Measurements from ENCODE around the gene RPP14. TPM values are rescaled to one million over a fixed set of nuclear protein-coding genes. Genes with fewer than 3 reads are reported as not detected.
A peak's percentile ranks its signal among the peaks of the same experiment; 100 is the strongest.

The RPP14 gene
- total RNA-seq, 1 experiment from 2014 or later = 22.4 TPM

- BruUV-seq (replicated peaks) = no TSS peak
- RAD21 ChIA-PET (ENCODE audit: low non-redundant PET in 1 of 2, low total read pairs in 2 of 2, uncharacterized antibody in 2 of 2, unreplicated experiment in 2 of 2) = no interaction called here
- H3K27ac ChIP-seq (ENCODE audit: low read depth, low read length) = no peak overlapping the region
These were observed 44.6 kb downstream of the RPP14 start for GRCh38 chr3:58350627-58351013.

More at GRCh38 chr3:58350627-58351013, 44.6 kb downstream of the RPP14 start:
- no peaks in the 10 kb centered on the region for H4K20me1 ChIP-seq (ENCODE audit: insufficient read depth)
- no peaks in the 10 kb centered on the region for H3K9me3 ChIP-seq (ENCODE audit: control insufficient read depth in 1 of 2, insufficient read depth in 1 of 2, low read depth in 1 of 2, low read length in 2 of 2)
- no peak overlapping the region for H3K4me3 ChIP-seq (replicated peaks in 1 of 2; ENCODE audit: low read depth in 1 of 2, low read length in 2 of 2)
- no peaks in the 10 kb centered on the region for H3K9me2 ChIP-seq (ENCODE audit: insufficient read depth)
- H3K4me2 ChIP-seq (ENCODE audit: low read length) = peak overlapping the region; percentile 22; the same call in 1 of the 2 replicates
- intact Hi-C loops (cut with micrococcal nuclease) = no loop called here
- H3K79me2 ChIP-seq (ENCODE audit: insufficient read depth, low read length) = no peaks in the 10 kb centered on the region
- DNase-seq (ENCODE audit: low read depth, low spot score) = no peak
- no peaks in the 10 kb centered on the region for H3K36me3 ChIP-seq (ENCODE audit: control insufficient read depth in 1 of 2, insufficient read depth in 2 of 2, low read length in 2 of 2)
- H3K4me1 ChIP-seq (ENCODE audit: control insufficient read depth in 1 of 2, insufficient read depth in 2 of 2, low read length in 2 of 2) = peaks cover 10 to 11% of the 10 kb centered on the region in 2 experiments; a peak in 3 of 4 replicates
- no peaks in the 10 kb centered on the region for H3K27me3 ChIP-seq (ENCODE audit: insufficient read depth, low read length)
- ATAC-seq = no peak
- CTCF ChIA-PET = no interaction called here
- H3K9ac ChIP-seq (ENCODE audit: low read length) = no peak overlapping the region
- POLR2A ChIA-PET = no interaction called here
- H2AFZ ChIP-seq (ENCODE audit: low read depth, low read length, poor library complexity, severe bottlenecking) = no peak overlapping the region
- TF ChIP-seq MAX (IDR thresholded peaks at IDR 0.05) (no peak), FOSL1 (IDR thresholded peaks at IDR 0.05; ENCODE audit: low read depth) (no peak), YY1 (IDR thresholded peaks at IDR 0.05; ENCODE audit: extremely low read depth, insufficient replicate concordance, low read depth, low read length) (no peak), EZH2phosphoT487 (IDR thresholded peaks at IDR 0.05; ENCODE audit: borderline replicate concordance) (no peak), TCF7L2 (IDR thresholded peaks at IDR 0.05; ENCODE audit: borderline replicate concordance, extremely low read depth, insufficient read depth, insufficient read length) (no peak), POLR2A (IDR thresholded peaks at IDR 0.05; ENCODE audit: borderline replicate concordance, extremely low read depth, insufficient read depth, insufficient read length) (no peak), CEBPB (IDR thresholded peaks at IDR 0.05; ENCODE audit: low read depth) (no peak), SRF (IDR thresholded peaks at IDR 0.05; ENCODE audit: low read depth) (no peak), REST (IDR thresholded peaks at IDR 0.05; ENCODE audit: low read depth) (no peak), SP1 (IDR thresholded peaks at IDR 0.05; ENCODE audit: low read depth) (no peak), CTCF (IDR thresholded peaks at IDR 0.05 in 2 of 3, conservative IDR thresholded peaks at IDR 0.05 in 1 of 3; ENCODE audit: borderline replicate concordance in 1 of 3, insufficient read depth in 1 of 3, low read depth in 2 of 3, low read length in 2 of 3) (no peak), EGR1 (IDR thresholded peaks at IDR 0.05; ENCODE audit: low read depth) (no peak), POLR2AphosphoS5 (IDR thresholded peaks at IDR 0.05; ENCODE audit: low read depth, low read length) (no peak), ZFX (IDR thresholded peaks at IDR 0.05) (no peak)

All from HCT116 (cell line).